GM12878 (cell line): ENCODE results near the gene YTHDF1. TPM values are rescaled to one million over a fixed set of nuclear protein-coding genes. Genes with fewer than 3 reads are reported as not detected.

Experiments
- ATAC-seq: fragments of 200-7000 bp; cut with Tn5 transposase; 3 replicates; pipeline ENCODE4 v1.9.1; 2020; ENCODE audit warnings: mild to moderate bottlenecking, moderate library complexity
- BruUV-seq: library from RNA; stranded (reverse); fragments of 400-500 nt; replicated peaks from 2 replicates; lab custom pipeline; 2021; lab: Mats Ljungman, UMichigan
- CTCF ChIA-PET: fragments of 300-600 bp; sonication (Branson Sonifier 250); formaldehyde crosslinking; extraction: SDS; loops from one replicate; lab custom pipeline; 2021; ENCODE audit warnings: inconsistent platforms; lab: Yijun Ruan, JAX
- POLR2A ChIA-PET: fragments of 350-600 bp; formaldehyde crosslinking; extraction: SDS; loops from one replicate; lab custom pipeline; 2021; ENCODE audit warnings: inconsistent platforms; lab: Charles Lee
- RAD21 ChIA-PET: fragments of 300-600 bp; sonication (Branson Sonifier 250); formaldehyde crosslinking; loops from one replicate; lab custom pipeline; 2023; ENCODE audit warnings: antibody characterized with exemption; ENCODE audit not compliant: unreplicated experiment; lab: Charles Lee
- SMC1A ChIA-PET: fragments of 300-600 bp; sonication (Branson Sonifier 250); formaldehyde crosslinking; loops from one replicate; lab custom pipeline; 2023; ENCODE audit not compliant: unreplicated experiment, uncharacterized antibody; lab: Charles Lee
- DNase-seq: peaks from one replicate; pipeline ENCODE4 v3.0.0-alpha.2; 2011; ENCODE audit warnings: low read depth, low spot score
- FAIRE-seq: peaks from 3 replicates; lab custom pipeline; 2011; peaks lifted over from hg19 to GRCh38; lab: Jason Lieb, UNC
- H2AFZ ChIP-seq: 2 replicates; pipeline ENCODE4 v1.6.0; 2011; ENCODE audit warnings: low read depth, low read length, control low read depth; ENCODE audit not compliant: control insufficient read depth
- H3K27ac ChIP-seq: 2 replicates; pipeline ENCODE4 v1.5.1; 2011; ENCODE audit warnings: control low read depth; ENCODE audit not compliant: control insufficient read depth, insufficient read depth
- H3K27me3 ChIP-seq, 2 experiments: replicated peaks in 1 of 2; 2 replicates each; pipeline versions ENCODE4 v1.6.0 to v1.6.1; 2011; ENCODE audit warnings: low read length in 1 of 2; ENCODE audit not compliant: control insufficient read depth in 2 of 2, insufficient read depth in 2 of 2
- H3K36me3 ChIP-seq, 2 experiments: 2 replicates each; pipeline ENCODE4 v1.5.1; 2011; ENCODE audit warnings: low read length in 1 of 2; ENCODE audit not compliant: control insufficient read depth in 2 of 2, insufficient read depth in 2 of 2
- H3K4me1 ChIP-seq: 2 replicates; pipeline ENCODE4 v1.6.1; 2011; ENCODE audit warnings: mild to moderate bottlenecking, low read length, moderate library complexity, mixed read lengths; ENCODE audit not compliant: control insufficient read depth, insufficient read depth
- H3K4me2 ChIP-seq: 2 replicates; pipeline ENCODE4 v1.6.0; 2011; ENCODE audit warnings: control low read depth; ENCODE audit not compliant: control insufficient read depth, insufficient read depth
- H3K4me3 ChIP-seq: fragments of 200-600 bp; sonication (generic); 2 replicates; pipeline ENCODE4 v1.5.1; 2016
- H3K79me2 ChIP-seq: 2 replicates; pipeline ENCODE4 v1.6.0; 2011; ENCODE audit warnings: low read length; ENCODE audit not compliant: control insufficient read depth, insufficient read depth
- H3K9ac ChIP-seq: 2 replicates; pipeline ENCODE4 v1.8.0; 2011; ENCODE audit warnings: low read length, control low read depth, mixed read lengths; ENCODE audit not compliant: control insufficient read depth, insufficient read depth
- H3K9me3 ChIP-seq: replicated peaks from 3 replicates; pipeline ENCODE4 v1.5.1; 2011; ENCODE audit warnings: mild to moderate bottlenecking, low read length; ENCODE audit not compliant: control insufficient read depth, insufficient read depth
- H4K20me1 ChIP-seq: 2 replicates; pipeline ENCODE4 v1.6.0; 2011; ENCODE audit not compliant: control insufficient read depth, insufficient read depth
- ASH2L ChIP-seq: fragments of 300-600, 200-600 bp; sonication (generic); IDR thresholded peaks from 2 replicates; pipeline ENCODE4 v1.6.1; 2017; ENCODE audit warnings: low read depth, mild to moderate bottlenecking, borderline replicate concordance
- CHD1 ChIP-seq: IDR thresholded peaks from 2 replicates; pipeline ENCODE4 v1.6.1; 2012; ENCODE audit warnings: low read depth, low read length, improper control_type of control experiment
- CREB1 ChIP-seq: IDR thresholded peaks from 2 replicates; pipeline ENCODE4 v1.6.1; 2012; ENCODE audit warnings: low read depth, mild to moderate bottlenecking, inconsistent platforms
- E2F4 ChIP-seq: IDR thresholded peaks from 2 replicates; pipeline ENCODE4 v1.6.1; 2012; ENCODE audit warnings: low read depth, low read length, improper control_type of control experiment
- EZH2 ChIP-seq: IDR thresholded peaks from 2 replicates; pipeline ENCODE4 v1.6.1; 2012; ENCODE audit warnings: low read depth, mild to moderate bottlenecking, control low read depth, inconsistent platforms, low read length, borderline replicate concordance; ENCODE audit not compliant: control insufficient read depth
- HDAC2 ChIP-seq: fragments of 200-600 bp; sonication (generic); IDR thresholded peaks from 2 replicates; pipeline ENCODE4 v1.6.1; 2017
- IRF3 ChIP-seq: fragments of 450-650 bp; IDR thresholded peaks from 2 replicates; pipeline ENCODE4 v1.6.1; 2014; ENCODE audit warnings: mild to moderate bottlenecking
- JUNB ChIP-seq: IDR thresholded peaks from 2 replicates; pipeline ENCODE4 v1.6.1; 2016; ENCODE audit warnings: antibody characterized with exemption, mild to moderate bottlenecking
- MTA2 ChIP-seq: fragments of 450-650 bp; IDR thresholded peaks from 2 replicates; pipeline ENCODE4 v1.6.1; 2016; ENCODE audit warnings: low read depth, mild to moderate bottlenecking, moderate library complexity
- POLR2AphosphoS5 ChIP-seq: IDR thresholded peaks from 2 replicates; pipeline ENCODE4 v1.6.1; 2011; ENCODE audit warnings: mild to moderate bottlenecking, low read length, inconsistent platforms
- RB1 ChIP-seq: fragments of 450-650 bp; formaldehyde crosslinking; IDR thresholded peaks from 2 replicates; pipeline ENCODE4 v1.6.1; 2017; ENCODE audit warnings: mild to moderate bottlenecking, borderline replicate concordance
- RUNX3 ChIP-seq: IDR thresholded peaks from 2 replicates; pipeline ENCODE4 v1.6.1; 2012; ENCODE audit warnings: low read length, inconsistent platforms
- STAT1 ChIP-seq: fragments of 450-650 bp; conservative IDR thresholded peaks from 2 replicates; pipeline ENCODE4 v1.6.1; 2014; ENCODE audit warnings: antibody characterized with exemption, mild to moderate bottlenecking
- TBL1XR1 ChIP-seq: IDR thresholded peaks from 2 replicates; pipeline ENCODE4 v1.6.1; 2012; ENCODE audit warnings: low read depth, low read length, improper control_type of control experiment
- TCF7 ChIP-seq: IDR thresholded peaks from 2 replicates; pipeline ENCODE4 v1.6.1; 2014; ENCODE audit warnings: antibody characterized with exemption, borderline replicate concordance
- ZNF384 ChIP-seq: IDR thresholded peaks from 2 replicates; pipeline ENCODE4 v1.6.1; 2012; ENCODE audit warnings: low read depth, mild to moderate bottlenecking, low read length, improper control_type of control experiment, borderline replicate concordance
- WGBS: methylation state at CpG from one replicate; pipeline ENCODE4 v1.1.6; 2016; ENCODE audit warnings: low lambda C conversion rate; ENCODE audit not compliant: insufficient replicate concordance, insufficient coverage; ENCODE audit errors: missing lambda C conversion rate; 5-methylcytosine and 5-hydroxymethylcytosine counted together
- in situ Hi-C: fragments of 300-500 bp; cut with MboI; formaldehyde crosslinking; loops from 9 replicates; pipeline ENCODE4 v1.14.3; 2018; ENCODE audit warnings: mixed read lengths
- intact Hi-C: fragments of 100-400 bp; cut with micrococcal nuclease; formaldehyde crosslinking; loops from one replicate; pipeline ENCODE4 v1.14.2; 2022; ENCODE audit not compliant: unreplicated experiment
- polyA plus RNA-seq, 11 experiments: library from polyadenylated mRNA; depleted of rRNA in 4 of 11; unstranded in 6 of 11; stranded (reverse) in 5 of 11; fragments of >200 nt; fragmentation: Nextera tagmentation in 4 of 11; fragmentation: Illumina TruSeq in 1 of 11; extraction: Ambion mirVana in 4 of 11; extraction: Trizol in 1 of 11; gene quantifications; 1 replicate in 1 of 11; 2 replicates in 10 of 11; pipeline versions ENCODE4 v1.2.1 to v1.2.3, GENCODE V29; 2011 to 2016; ENCODE audit warnings: inconsistent platforms in 2 of 11, missing spikeins in 2 of 11, low read depth in 1 of 11
- total RNA-seq, 4 experiments: library from RNA; depleted of rRNA in 3 of 4; stranded (reverse); fragments of >200 nt in 3 of 4; fragmentation: Illumina TruSeq in 1 of 4; extraction: Trizol in 1 of 4; gene quantifications; 2 replicates each; pipeline versions ENCODE4 v1.2.1 to v1.2.3, GENCODE V29; 2013 to 2021
- TF ChIP-seq, protein P1 (sequence below): fragments of 450-650 bp; IDR thresholded peaks from 2 replicates; pipeline ENCODE4 v1.6.1; 2016; ENCODE audit warnings: mild to moderate bottlenecking
- TF ChIP-seq, protein P2 (sequence below), 3 experiments: IDR thresholded peaks in 2 of 3; conservative IDR thresholded peaks in 1 of 3; 2 replicates each; pipeline ENCODE4 v1.5.1; 2011; ENCODE audit warnings: low read depth in 3 of 3, low read length in 3 of 3, mild to moderate bottlenecking in 3 of 3, control low read depth in 2 of 3, moderate library complexity in 2 of 3, inconsistent platforms in 1 of 3, mixed read lengths in 1 of 3; ENCODE audit not compliant: control insufficient read depth in 2 of 3, insufficient read depth in 1 of 3; ENCODE audit errors: extremely low read depth in 1 of 3

Gene YTHDF1
- total and polyA plus RNA-seq, 10 of the 15 experiments (the other 5 are each of a cell fraction or from before 2014, with no cell fraction given): 4.6 to 37.8 (median 20.5) TPM

DNA sequence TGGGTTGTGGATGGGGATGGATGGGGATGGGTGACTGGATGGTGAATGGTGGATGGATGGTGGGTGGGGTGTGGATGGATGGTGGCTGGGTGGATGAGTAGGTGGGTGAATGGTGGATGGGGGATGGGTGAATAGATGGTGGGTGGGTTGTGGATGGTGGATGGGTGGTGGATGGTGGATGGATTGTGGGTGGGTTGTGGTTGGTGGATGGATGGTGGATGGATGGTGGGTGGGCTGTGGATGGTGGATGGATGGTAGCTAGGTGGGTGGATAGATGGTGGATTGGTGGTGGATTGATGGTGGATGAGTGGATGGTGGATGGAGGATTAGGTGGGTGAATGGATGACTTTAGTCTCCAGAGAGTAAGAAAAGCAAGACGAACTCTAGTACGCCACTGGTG, 57.6 kb downstream of the YTHDF1 start:
- no peaks in the 10 kb centered on the region for H3K79me2 ChIP-seq
- H4K20me1 ChIP-seq: no peaks in the 10 kb centered on the region
- in situ Hi-C loops (no loop called here), intact Hi-C loops (no loop called here)
- H3K9me3 ChIP-seq: no peaks in the 10 kb centered on the region
- no peak for ATAC-seq
- RAD21 ChIA-PET: no interaction called here
- no TSS peak for BruUV-seq
- POLR2A ChIA-PET: no interaction called here
- TF ChIP-seq JUNB (no peak), TBL1XR1 (no peak), IRF3 (no peak), CREB1 (no peak), CHD1 (no peak), E2F4 (no peak), RB1 (no peak), POLR2AphosphoS5 (no peak), RUNX3 (no peak), ASH2L (no peak), TCF7 (no peak), MTA2 (no peak), HDAC2 (no peak), STAT1 (no peak), ZNF384 (no peak), EZH2 (no peak)
- TF ChIP-seq, protein P1, sequence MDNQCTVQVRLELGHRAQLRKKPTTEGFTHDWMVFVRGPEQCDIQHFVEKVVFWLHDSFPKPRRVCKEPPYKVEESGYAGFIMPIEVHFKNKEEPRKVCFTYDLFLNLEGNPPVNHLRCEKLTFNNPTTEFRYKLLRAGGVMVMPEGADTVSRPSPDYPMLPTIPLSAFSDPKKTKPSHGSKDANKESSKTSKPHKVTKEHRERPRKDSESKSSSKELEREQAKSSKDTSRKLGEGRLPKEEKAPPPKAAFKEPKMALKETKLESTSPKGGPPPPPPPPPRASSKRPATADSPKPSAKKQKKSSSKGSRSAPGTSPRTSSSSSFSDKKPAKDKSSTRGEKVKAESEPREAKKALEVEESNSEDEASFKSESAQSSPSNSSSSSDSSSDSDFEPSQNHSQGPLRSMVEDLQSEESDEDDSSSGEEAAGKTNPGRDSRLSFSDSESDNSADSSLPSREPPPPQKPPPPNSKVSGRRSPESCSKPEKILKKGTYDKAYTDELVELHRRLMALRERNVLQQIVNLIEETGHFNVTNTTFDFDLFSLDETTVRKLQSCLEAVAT: no peak
- TF ChIP-seq, protein P2, sequence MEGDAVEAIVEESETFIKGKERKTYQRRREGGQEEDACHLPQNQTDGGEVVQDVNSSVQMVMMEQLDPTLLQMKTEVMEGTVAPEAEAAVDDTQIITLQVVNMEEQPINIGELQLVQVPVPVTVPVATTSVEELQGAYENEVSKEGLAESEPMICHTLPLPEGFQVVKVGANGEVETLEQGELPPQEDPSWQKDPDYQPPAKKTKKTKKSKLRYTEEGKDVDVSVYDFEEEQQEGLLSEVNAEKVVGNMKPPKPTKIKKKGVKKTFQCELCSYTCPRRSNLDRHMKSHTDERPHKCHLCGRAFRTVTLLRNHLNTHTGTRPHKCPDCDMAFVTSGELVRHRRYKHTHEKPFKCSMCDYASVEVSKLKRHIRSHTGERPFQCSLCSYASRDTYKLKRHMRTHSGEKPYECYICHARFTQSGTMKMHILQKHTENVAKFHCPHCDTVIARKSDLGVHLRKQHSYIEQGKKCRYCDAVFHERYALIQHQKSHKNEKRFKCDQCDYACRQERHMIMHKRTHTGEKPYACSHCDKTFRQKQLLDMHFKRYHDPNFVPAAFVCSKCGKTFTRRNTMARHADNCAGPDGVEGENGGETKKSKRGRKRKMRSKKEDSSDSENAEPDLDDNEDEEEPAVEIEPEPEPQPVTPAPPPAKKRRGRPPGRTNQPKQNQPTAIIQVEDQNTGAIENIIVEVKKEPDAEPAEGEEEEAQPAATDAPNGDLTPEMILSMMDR (IDR thresholded peaks at IDR 0.05 in 2 of 3, conservative IDR thresholded peaks at IDR 0.05 in 1 of 3; ENCODE audit: control insufficient read depth in 2 of 3, extremely low read depth in 1 of 3, insufficient read depth in 1 of 3, low read depth in 3 of 3, low read length in 3 of 3): no peak
- no peak overlapping the region for H3K9ac ChIP-seq
- H2AFZ ChIP-seq: no peak overlapping the region
- H3K36me3 ChIP-seq: no peaks in the 10 kb centered on the region
- peaks cover 2 to 3% of the 10 kb centered on the region in 2 experiments; a peak in 2 of 4 replicates for H3K27me3 ChIP-seq
- H3K4me1 ChIP-seq: no peaks in the 10 kb centered on the region
- 52% methylated on average over 2 of the region's 2 CpGs for WGBS
- no peak for FAIRE-seq
- SMC1A ChIA-PET: no interaction called here
- CTCF ChIA-PET: interaction anchor here (0.6 kb wide), 1 partner anchor 444 kb away, joined by 3 read pairs; no protein-coding TSS in a partner anchor
- no peak for DNase-seq
- no peak overlapping the region for H3K4me3 ChIP-seq
- no peak overlapping the region for H3K27ac ChIP-seq
- H3K4me2 ChIP-seq: no peak overlapping the region
